HG03354 (cell line): ENCODE data around the gene TPO.
"Not testable (repeated sequence)": the region's sequence is repeated elsewhere in the genome, so short reads cannot be mapped to it uniquely, and the experiment has no call there.

Experiments
- ATAC-seq: cut with Tn5 transposase; IDR thresholded peaks from one replicate; pipeline ENCODE4 v1.9.1; 2021; ENCODE audit warnings: mild to moderate bottlenecking; ENCODE audit not compliant: unreplicated experiment, poor library complexity, severe bottlenecking

Gene TPO

DNA sequence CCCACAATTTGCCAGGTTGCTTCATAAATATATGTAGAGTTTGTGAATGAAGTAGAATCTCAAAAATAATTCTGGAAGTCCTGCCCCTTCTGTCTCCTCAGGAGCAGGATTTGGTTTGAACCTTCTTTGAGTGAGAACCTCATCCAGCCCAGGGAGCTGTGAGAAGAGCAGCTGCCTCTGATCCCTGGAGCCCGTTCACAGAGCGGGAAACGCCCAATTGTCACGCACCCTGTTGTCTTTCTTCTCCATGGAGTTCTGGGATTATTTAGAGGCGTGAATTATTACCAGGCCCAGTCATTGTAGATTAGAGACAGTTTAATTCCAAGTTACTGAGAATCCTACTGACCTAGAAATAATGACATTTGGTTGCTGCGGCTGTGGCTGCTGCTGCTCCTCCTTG is 66.1 kb downstream of the TPO start:
- ATAC-seq: no peak

GRCh38 chr2:1480671-1481076 is 67.4 kb downstream of the TPO start:
- no peak for ATAC-seq

DNA sequence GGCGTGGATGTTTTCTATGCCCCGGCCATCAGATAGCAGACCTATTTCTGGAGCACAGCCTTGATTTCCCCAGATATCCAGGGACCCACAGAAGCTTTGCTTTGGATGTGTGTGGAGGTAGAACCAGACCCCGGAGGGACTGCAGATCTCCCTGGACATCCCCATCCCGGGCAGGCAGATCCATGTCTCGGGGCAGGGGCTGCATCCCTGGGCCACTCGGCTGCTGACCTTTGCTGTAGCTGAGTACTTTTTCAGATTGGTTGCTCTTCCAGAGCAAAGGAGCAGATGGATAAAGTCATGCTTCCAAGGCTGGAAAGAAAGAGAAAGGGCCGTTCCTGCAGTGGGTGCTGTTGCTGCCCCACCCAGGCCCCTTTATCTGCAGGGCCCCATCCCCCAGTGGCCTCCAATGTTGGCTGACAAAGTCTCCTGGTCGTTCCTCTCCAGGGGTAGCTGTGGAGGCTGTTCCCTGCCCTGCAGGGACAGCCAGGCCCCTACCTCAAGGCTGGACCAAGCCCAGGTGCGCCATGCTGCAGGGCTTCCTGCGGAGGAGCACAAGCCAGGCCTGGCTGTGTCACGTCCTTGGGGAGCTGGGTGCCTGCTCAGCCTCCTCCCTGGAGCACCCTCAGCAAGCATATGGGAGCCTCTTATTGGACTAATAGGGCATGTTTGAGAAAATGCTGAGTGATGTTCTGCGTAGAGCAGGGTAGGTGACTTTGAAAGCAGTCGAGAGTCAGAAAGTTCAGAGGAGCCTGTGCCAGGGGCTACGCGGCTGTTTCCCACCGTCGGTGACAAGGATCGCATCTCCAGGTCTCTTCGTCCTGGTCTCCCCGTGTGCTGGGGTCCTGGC is 68.4 kb downstream of the TPO start:
- ATAC-seq: no peak

DNA sequence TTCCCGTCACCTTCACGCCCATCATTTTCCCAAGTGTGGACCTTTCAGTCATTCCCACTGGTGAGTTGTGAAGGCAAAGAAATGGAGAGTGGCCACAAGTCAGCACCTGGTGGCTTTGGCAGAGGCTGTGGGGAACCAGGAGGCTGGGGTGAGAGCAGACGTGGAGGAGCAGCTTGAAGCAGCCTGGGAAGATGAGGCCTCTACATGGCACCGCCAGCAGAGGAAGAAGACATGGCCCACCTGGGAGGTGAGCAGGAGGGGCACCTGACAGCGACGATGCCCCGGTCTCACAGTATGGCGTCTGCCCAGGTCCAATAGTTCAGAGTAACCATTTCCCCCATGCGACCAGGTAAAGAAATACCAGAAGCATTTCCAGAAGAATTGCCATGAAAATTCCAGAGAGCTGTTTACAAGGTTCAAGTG is 69.0 kb downstream of the TPO start:
- no peak for ATAC-seq

- ATAC-seq: no peak
Observed at GRCh38 chr2:1482981-1483380, 69.7 kb downstream of the TPO start.

GRCh38 chr2:1483551-1483950 is 70.3 kb downstream of the TPO start:
- no peak for ATAC-seq

GRCh38 chr2:1484131-1484884 is 71.0 kb downstream of the TPO start:
- no peak for ATAC-seq

GRCh38 chr2:1486670-1487069 is 73.4 kb downstream of the TPO start:
- ATAC-seq: no peak

- no peak for ATAC-seq
Observed at GRCh38 chr2:1487758-1488157, 74.5 kb downstream of the TPO start.

- ATAC-seq: no peak
Observed at GRCh38 chr2:1488181-1488671, 75.0 kb downstream of the TPO start.

GRCh38 chr2:1488851-1489250 is 75.6 kb downstream of the TPO start:
- no peak for ATAC-seq

DNA sequence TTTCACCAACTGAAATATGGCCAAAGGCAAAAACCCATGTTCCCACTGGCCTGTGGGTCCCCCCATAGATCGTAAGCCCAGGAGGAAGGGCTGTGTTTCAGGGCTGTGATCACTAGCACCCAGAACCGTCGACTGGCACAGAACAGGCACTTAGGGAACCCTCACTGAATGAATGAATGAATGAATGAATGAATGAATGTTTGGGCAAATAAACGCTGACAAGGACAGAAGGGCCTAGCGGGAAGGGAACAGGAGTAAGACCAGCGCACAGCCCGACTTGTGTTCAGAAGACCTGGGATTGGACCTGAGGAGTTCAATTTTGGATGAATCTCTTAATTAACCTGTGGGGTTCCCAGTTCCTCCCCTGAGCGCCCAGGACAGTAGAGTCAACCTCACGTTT is 76.2 kb downstream of the TPO start:
- ATAC-seq: no peak

GRCh38 chr2:1490381-1490780 is 77.1 kb downstream of the TPO start:
- ATAC-seq: not testable (repeated sequence)

- no peak for ATAC-seq
Observed at GRCh38 chr2:1491751-1492150, 78.5 kb downstream of the TPO start.

DNA sequence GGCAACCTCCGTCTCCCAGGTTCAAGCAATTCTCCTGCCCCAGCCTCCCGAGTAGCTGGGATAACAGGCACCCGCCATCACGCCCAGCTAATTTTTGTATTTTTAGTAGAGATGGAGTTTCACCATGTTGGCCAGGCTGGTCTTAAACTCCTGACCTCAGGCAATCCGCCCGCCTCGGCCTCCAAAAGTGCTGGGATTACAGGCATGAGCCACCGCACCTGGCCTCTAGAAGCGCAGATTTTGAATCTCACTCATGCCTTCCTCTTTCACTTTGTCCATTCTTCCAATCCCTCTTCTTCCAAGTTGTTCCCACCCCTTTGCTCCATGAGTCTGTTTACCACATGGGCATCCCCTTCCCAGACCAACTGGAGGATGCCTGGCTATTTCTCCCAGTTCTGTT is 79.0 kb downstream of the TPO start:
- not testable (repeated sequence) for ATAC-seq

GRCh38 chr2:1492711-1493430 is 79.6 kb downstream of the TPO start:
- ATAC-seq: no peak

GRCh38 chr2:1493431-1494126 is 80.3 kb downstream of the TPO start:
- ATAC-seq: no peak

DNA sequence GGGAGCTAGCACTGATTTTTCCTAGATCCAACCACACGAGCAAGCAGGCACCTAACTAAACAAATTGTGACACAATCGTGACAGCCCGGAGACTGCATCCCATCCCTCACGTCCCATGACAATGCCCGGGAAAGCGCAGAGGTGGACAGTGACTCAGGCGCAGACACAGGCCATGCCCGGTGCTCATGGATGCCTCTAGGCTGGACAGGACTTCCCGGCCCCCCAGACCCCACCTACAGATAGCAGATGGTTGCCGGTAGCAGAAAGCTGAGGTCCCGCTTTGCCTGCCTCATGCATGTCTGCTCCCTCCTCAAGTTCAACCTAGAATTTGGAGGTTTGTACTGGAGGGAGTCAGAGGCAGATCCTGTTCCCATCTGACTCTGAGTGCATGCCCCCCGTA is 81.0 kb downstream of the TPO start:
- ATAC-seq: no peak

GRCh38 chr2:1494906-1495305 is 81.6 kb downstream of the TPO start:
- no peak for ATAC-seq
